NCI-H446 treated with DMSO at 0.1 percent for 48 hours (cell line): ENCODE data around the gene ME1.
"Not testable (repeated sequence)": the region's sequence is repeated elsewhere in the genome, so short reads cannot be mapped to it uniquely, and the experiment has no call there.

Experiments
- DNase-seq: peaks from one replicate; lab custom pipeline; 2025; lab: John Stamatoyannopoulos, UW

Gene ME1

DNA sequence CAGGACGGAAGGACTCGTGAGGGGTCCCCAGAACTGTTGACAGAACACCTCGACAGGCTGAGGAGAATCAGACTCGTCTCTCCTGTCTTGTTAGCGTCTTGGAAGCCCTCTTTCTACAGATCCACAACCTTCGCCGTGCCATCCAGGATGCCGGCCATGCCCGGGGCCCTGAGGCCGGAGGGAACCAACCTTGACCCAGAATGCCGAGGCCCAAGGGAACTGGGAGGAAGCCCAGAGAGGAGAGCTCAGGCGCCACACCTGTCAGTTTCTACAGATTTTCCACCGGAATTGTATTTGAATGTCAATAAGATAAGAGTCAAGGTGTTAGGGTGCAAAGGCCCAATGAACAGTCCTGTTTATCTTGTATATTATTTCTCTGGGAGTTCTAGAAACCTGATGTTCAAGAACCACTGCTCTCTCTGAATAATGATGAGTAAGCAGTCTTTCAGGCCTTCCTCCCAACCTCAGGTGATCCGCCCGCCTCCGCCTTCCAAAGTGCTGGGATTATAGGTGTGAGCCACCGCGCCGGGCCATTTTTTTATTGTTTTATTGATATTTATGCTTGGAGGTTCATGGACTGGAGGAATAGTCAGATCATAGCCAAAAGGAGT lies 799 bp upstream of the ME1 start:
- no peak for DNase-seq

GRCh38 chr6:83429857-83430610 lies 817 bp downstream of the ME1 start:
- no peak for DNase-seq

GRCh38 chr6:83429269-83429668 lies 1.6 kb downstream of the ME1 start:
- DNase-seq = no peak

GRCh38 chr6:83424392-83425018 lies 6.3 kb downstream of the ME1 start:
- DNase-seq = no peak

DNA sequence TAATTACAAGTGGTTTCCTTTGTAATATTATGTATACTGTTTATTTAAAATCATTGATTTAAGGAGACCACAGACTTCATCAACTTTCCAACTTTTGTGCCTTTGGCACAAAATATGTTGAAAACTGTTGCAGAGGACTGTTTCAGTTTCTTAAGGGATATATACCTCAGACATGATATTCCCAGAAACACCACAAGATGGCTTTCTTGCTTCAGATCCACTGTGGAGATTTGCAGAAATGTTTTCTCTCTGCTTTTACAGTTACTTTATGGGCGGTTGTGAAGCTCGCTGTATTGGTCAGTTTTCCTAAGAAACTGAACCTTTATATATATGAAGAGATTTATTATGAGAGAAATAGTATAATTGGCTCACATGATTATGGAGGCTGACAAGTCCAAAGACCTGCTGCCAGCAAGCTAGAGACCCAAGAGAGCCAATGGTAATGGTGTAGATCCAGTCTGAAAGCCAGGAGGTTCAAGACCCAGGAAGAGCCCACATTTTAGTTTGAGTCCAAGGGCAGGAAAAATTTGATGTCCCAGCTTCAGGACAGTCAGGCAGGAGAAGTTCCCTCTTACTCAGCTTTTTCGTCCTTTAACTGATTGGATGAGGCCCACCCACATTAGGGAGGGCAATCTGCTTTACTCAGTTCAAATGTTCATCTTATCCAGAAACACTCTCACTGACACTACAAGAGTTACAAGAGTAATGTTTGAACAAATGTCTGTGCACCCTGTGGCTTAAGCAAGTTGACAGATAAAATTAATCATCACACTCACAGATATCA lies 12.8 kb downstream of the ME1 start:
- no peak for DNase-seq

DNA sequence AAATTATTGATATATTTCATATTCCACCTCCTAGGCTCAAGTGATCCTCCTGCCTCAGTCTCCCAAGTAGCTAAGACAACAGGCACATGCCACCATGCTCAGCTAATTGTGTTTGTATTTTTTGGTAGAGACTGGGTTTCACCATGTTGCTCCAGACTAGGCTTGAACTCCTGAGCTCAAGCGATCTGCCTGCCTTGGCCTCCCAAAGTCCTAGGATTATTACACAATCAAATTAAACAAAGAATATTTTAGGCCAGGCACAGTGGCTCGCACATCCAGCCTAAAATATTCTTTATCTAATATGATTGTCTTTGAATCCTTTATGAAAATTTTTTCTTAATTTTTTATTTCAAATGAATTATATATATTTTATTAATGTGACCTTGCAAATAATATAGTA lies 17.8 kb downstream of the ME1 start:
- no peak for DNase-seq

DNA sequence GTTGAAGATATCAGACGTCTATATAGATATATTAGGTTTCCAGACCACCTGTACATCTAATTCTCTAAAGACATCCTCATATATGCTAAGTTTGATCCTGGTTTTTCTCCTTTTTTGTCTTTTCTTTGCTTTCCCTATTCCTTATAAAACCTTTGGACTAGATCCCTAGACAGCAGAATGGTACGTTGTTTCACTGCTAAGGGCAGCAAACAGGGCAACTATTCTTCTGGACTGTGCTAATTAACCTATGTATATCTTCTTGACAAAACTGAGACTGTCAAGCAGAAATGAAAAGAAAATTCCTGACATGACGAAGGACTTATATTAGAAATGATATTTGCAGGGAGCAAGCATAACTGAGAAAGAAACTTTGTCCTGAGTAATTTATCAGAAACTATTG lies 19.1 kb downstream of the ME1 start:
- no peak for DNase-seq

DNA sequence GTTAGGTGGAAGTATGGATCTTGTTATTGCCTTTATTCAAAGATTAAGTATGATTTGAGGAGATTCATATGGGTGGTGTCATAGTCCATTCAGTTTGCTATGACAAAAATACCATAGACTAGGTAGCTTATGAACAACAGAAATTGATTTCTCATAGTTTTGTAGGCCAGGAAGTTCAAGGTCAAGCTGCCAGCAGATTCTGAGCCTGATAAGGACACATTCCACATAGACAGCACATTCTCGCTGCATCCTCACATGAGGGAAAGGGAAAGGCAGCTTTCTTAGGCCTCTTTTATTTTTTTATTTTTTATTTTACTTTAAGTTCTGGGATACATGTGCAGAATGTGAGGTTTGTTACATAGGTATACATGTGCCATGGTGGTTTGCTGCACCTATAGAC lies 27.7 kb downstream of the ME1 start:
- DNase-seq = no peak

DNA sequence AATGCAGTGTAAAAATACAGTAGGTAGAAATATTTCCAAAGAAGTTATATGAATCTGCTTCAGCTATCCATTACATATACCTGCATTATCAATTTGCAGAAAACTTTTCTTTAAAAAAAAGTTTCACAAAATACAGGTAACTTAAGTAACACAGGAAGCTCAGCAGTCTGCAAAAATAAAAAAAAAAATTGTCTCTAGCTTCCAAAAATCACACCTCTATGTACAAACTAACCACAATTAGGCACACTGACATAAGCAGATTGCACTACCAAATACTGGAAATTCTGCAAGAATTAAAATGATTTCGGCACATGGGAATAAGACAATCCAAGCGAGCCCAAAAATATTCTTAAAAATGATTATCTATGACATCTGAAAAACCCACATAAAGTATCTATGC lies 41.2 kb downstream of the ME1 start:
- no peak for DNase-seq

DNA sequence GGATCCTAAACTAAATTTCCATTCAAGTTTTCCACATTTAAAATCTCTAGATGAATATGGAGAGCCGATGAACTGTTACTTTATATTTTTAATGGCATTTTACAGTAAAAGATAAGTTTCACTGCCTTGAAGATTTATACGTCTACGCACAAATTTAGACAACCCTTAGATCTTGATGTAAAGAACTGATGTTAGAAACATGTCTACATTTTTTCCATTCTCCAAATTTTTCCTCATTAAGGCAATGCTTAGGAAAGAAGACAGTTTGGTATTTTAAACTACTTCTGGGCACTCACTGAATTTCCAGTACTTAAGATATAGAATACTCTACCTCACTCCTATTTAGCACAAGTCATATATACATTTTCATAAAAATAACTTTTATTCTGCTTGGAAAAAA lies 45.4 kb downstream of the ME1 start:
- DNase-seq = no peak

DNA sequence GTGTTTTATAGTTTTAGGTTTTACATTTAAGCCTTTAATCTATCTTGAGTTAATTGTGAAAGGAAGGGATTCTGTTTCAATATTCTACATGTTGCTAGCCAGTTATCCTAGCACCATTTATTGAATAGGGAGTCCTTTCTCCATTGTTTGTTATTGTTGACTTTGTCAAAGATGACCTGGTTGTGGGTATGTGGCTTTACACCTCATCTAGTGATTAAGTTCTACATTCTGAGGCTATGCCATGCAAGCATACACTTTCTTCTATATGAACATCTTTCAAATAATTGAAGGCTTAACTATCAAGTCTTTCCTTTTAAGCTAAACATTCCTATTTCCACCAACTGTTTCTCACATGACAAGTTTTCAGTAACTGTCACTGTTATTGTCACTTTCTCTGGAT lies 46.1 kb downstream of the ME1 start:
- DNase-seq = no peak

DNA sequence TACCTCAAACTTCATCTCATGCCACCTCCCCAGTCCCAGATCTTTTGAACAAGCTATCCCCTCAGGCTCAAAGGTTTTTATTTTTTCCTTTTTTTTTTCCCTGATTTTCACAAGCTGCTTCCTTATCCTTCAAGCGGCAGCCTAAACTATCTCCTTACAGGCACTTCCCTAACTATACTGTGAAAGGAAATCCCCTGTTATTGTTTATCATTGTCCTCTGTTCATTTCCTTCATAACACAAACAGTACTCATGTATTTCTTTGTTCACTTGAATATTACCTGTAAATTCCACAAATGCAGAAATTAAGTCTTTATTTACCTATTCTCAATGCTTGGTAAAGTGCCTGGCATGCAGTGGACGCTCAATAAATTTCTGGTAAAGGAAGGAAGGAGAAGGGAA lies 48.9 kb downstream of the ME1 start:
- DNase-seq = no peak

DNA sequence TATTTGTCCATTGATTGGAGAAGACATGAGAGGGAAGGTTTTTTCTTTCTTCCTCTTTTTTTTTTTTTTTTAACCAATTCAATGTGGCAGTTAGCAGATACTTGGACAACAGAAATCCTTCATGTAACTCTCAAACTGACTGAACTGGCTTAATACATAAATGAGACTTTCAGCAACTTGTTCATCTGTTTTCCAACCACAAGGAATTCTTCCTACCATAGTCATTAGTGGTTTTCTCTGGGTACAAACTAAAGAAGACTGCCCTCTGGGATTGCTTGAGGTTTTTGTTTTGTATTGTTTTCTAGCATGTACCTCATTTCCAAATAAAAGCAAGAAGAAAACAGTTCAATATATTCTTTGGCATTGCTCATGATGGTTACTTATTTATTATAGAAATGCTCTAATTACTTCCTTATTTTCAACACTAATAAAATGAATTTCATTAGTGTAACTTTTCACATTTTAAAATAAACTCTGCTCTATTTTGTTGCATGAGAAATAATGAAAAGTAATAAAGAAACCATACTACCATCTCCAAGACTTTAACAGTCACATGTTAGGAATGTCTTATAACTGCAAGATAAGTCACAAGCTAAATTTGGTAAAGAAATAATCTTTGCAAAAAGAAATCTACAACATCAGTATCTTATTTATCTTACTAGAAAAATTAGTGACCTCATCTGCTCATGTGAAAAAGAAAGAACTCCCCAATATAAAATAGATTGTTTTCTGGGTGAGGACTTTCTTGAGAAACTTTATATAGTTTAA lies 52.0 kb downstream of the ME1 start:
- DNase-seq = no peak

DNA sequence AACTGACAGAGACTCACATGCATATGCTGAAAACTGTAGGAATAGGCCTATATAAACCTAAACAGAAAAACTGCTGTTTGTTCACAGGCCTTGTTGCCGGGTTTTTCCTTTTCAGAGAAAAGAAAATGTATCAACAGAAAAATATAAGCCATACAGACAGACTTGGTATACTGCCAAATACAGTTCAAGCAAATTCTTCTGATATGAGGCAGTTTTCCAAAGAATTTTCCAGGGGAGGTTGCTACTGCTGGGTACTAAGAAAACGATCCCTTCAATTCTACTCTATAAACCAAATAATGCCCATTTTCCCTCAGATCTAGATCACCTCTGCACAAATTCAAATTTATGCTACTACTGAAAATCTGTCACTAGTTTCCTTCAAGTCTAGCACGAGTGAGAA lies 59.4 kb downstream of the ME1 start:
- DNase-seq = no peak

DNA sequence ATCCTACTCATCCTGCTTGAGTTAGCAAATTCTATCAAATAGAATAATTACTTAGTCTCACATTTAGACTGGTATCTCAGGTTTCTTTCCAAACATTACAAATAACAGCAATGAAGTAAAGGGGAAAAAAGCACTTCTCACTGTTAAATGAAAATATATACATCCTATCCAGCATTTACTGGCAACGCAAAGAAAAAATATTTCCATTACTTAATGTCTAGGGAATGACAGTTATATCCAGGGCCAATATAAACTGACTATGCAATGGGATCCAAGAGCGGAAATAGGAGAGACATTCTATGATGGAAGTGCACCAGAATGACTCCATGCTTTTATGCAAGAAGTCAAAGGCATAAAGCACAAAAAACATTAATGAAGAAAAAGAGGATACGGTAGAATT lies 60.3 kb downstream of the ME1 start:
- DNase-seq = no peak

GRCh38 chr6:83369692-83370091 lies 61.2 kb downstream of the ME1 start:
- DNase-seq = no peak

- no peak for DNase-seq
Measured at GRCh38 chr6:83368577-83368976, 62.3 kb downstream of the ME1 start.

- no peak for DNase-seq
Measured at GRCh38 chr6:83367104-83367503, 63.7 kb downstream of the ME1 start.

- DNase-seq = peak; percentile 92
Measured at GRCh38 chr6:83365931-83366330, 64.9 kb downstream of the ME1 start.

DNA sequence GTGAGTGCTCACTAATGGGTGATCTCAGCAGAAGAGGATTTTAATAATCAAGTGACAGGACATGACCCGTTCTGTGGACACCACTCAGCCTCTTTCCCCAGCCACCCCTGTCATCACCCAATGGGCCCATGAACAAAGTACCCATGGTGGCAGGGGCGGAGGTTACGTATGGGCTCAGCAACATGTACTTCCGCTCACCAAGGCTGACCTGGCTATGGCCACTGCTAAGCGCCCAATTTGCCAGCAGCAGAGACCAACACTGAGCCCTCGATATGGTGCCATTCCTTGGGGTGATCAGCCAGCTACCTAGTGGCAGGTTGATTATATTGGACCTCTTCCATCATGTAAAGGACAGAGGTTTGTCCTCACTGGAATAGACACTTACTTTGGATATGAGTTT lies 68.5 kb downstream of the ME1 start:
- not testable (repeated sequence) for DNase-seq

- no peak for DNase-seq
Measured at GRCh38 chr6:83359638-83360037, 71.2 kb downstream of the ME1 start.

DNA sequence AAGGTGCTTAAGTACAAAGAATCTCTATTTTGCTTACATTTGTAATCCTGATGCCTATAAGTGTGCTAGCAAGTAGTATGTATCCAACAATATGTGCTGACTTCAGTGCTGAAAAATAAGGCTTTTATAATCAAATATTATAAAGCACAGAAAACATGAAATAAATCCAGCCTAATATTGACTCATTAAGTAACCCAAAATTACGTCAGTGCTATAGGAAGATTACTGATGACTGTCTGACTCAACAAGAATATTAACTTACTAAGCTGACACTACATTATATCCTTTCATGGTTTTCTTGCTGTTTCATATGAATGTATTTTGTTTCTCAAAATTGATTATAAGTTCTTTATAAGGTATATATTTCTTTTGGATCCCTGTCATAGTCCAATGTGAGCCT lies 76.1 kb downstream of the ME1 start:
- DNase-seq = no peak
